ENCODE data around the gene LPIN2.

LPIN2 gene

GRCh38 chr18:3057526-3057925, 44.6 kb upstream of the LPIN2 start:
- in situ Hi-C loops (cut with MboI; ENCODE audit: low sequenced_read_pairs, unreplicated experiment), result no loop called here
- DNase-seq (ENCODE audit: low spot score), result no peak
- TF ChIP-seq, protein P1, sequence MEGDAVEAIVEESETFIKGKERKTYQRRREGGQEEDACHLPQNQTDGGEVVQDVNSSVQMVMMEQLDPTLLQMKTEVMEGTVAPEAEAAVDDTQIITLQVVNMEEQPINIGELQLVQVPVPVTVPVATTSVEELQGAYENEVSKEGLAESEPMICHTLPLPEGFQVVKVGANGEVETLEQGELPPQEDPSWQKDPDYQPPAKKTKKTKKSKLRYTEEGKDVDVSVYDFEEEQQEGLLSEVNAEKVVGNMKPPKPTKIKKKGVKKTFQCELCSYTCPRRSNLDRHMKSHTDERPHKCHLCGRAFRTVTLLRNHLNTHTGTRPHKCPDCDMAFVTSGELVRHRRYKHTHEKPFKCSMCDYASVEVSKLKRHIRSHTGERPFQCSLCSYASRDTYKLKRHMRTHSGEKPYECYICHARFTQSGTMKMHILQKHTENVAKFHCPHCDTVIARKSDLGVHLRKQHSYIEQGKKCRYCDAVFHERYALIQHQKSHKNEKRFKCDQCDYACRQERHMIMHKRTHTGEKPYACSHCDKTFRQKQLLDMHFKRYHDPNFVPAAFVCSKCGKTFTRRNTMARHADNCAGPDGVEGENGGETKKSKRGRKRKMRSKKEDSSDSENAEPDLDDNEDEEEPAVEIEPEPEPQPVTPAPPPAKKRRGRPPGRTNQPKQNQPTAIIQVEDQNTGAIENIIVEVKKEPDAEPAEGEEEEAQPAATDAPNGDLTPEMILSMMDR (IDR thresholded peaks at IDR 0.05; ENCODE audit: borderline replicate concordance, control extremely low read depth, extremely low read depth, insufficient read depth, missing control alignments), result no peak

DNA sequence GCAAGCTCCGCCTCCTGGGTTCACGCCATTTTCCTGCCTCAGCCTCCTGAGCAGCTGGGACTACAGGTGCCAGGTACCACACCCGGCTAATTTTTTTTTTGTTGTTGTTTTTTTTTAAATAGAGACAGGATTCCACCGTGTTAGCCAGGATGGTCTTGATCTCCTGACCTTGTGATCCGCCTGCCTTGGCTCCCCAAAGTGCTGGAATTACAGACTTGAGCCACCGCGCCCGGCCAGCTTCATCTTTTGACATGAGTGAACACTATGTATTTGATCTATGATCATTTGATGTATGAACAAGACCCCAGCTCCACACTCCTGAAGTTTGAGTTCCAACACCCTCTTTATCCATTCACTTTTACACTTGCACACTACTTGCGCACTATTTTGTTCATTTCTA, 43.4 kb upstream of the LPIN2 start:
- in situ Hi-C loops (cut with MboI; ENCODE audit: low sequenced_read_pairs, unreplicated experiment), result no loop called here
- TF ChIP-seq, protein P1 (IDR thresholded peaks at IDR 0.05; ENCODE audit: borderline replicate concordance, control extremely low read depth, extremely low read depth, insufficient read depth, missing control alignments), result no peak
- no peak for DNase-seq (ENCODE audit: low spot score)

DNA sequence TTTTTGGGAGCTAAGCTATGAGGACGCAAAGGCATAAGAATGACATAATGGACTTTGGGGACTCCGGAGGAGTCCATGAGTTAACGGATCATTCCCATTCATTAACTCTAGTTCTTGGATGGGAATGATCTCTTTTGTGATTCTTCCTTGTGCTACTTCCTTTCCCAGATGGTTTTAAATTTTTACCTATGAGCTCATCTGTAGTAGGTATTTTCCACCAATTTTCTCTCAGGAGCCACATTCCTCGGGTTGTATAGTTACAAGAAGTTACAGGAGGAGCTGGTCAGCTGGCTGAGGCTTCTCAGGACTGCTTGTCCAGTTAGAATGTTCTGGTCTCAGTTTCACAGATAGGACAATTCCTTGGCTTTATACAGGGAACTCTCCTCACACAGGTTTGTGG, 42.9 kb upstream of the LPIN2 start:
- in situ Hi-C loops (cut with MboI; ENCODE audit: low sequenced_read_pairs, unreplicated experiment), result no loop called here
- DNase-seq (ENCODE audit: low spot score), result no peak
- TF ChIP-seq, protein P1 (IDR thresholded peaks at IDR 0.05; ENCODE audit: borderline replicate concordance, control extremely low read depth, extremely low read depth, insufficient read depth, missing control alignments), result no peak

DNA sequence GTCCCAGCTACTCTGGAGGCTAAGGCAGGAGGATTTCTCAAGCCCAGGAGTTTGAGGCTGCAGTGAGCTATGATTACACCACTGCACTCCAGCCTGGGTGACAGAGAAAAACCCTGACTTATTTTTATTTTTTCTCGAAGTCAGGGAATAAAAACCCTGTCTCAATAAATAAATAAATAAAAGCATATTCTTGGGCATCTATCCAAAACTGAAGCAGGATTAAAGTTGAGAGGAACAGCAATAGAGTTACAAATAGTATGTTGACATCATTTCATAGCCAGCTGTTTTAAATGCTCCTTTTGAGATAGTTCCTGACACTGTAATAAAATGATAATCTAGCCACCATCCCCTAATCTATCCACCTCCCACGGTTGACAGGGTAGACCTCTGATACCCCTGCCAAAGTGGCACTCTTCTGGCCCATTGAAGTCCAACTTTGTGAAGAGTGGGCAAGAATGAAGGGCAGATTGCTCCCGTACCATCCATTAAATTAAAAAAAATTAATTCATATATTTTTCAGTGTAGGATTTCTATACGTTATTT, 42.3 kb upstream of the LPIN2 start:
- TF ChIP-seq, protein P1 (IDR thresholded peaks at IDR 0.05; ENCODE audit: borderline replicate concordance, control extremely low read depth, extremely low read depth, insufficient read depth, missing control alignments), result no peak
- in situ Hi-C loops (cut with MboI; ENCODE audit: low sequenced_read_pairs, unreplicated experiment), result no loop called here
- no peak for DNase-seq (ENCODE audit: low spot score)

DNA sequence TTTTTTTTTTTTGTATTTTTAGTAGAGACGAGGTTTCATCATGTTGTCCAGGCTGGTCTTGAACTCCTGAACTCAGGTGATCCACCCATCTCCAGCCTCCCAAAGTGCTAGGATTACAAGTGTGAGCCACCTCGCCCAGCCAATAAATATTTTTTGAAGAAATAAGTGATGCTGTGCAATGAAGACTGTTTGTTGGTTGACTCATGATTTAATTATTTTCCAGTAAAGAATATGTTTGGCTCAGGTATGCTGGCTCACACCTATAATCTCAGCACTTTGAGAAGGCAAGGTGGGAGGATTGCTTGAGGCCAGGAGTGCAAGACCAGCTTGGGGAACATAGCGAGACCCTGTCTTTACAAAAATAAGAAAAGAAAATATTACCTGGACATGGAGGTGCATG, 41.8 kb upstream of the LPIN2 start:
- DNase-seq (ENCODE audit: low spot score), result no peak
- TF ChIP-seq, protein P1 (IDR thresholded peaks at IDR 0.05; ENCODE audit: borderline replicate concordance, control extremely low read depth, extremely low read depth, insufficient read depth, missing control alignments), result no peak
- in situ Hi-C loops (cut with MboI; ENCODE audit: low sequenced_read_pairs, unreplicated experiment), result no loop called here

- TF ChIP-seq, protein P1 (IDR thresholded peaks at IDR 0.05; ENCODE audit: borderline replicate concordance, control extremely low read depth, extremely low read depth, insufficient read depth, missing control alignments), result no peak
- in situ Hi-C loops (cut with MboI; ENCODE audit: low sequenced_read_pairs, unreplicated experiment), result no loop called here
These were observed 41.3 kb upstream of the LPIN2 start for GRCh38 chr18:3054214-3054613.

GRCh38 chr18:3053081-3053480, 40.1 kb upstream of the LPIN2 start:
- no peak for DNase-seq (ENCODE audit: low spot score)
- in situ Hi-C loops (cut with MboI; ENCODE audit: low sequenced_read_pairs, unreplicated experiment), result no loop called here
- TF ChIP-seq, protein P1 (IDR thresholded peaks at IDR 0.05; ENCODE audit: borderline replicate concordance, control extremely low read depth, extremely low read depth, insufficient read depth, missing control alignments), result no peak

More at GRCh38 chr18:3054214-3054613, 41.3 kb upstream of the LPIN2 start:
- DNase-seq (ENCODE audit: low spot score), result no peak

All from GM13976 (cell line).